ENCODE results near the gene FOXP1.

The FOXP1 gene

DNA sequence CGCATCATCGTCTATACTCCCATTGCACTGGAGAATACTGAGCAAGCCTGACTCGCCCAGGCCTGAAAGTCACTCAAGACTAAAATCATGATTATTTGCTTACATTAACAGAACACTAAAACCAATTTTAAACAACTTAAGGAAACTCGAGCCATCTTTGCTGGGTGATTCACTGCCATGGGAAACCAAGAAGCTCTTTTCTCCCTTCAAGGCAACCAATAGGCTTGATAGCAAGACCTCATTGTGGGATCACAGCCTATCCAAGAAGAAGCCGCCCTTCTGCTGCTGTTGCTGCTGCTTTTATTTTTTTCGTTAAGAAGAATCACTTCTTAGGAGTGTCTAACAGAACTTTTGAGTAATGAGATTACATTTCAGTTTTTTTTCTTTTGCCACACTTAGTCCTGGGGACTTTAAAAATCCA lies 479.4 kb downstream of the FOXP1 start:
- TF ChIP-seq, protein P1, sequence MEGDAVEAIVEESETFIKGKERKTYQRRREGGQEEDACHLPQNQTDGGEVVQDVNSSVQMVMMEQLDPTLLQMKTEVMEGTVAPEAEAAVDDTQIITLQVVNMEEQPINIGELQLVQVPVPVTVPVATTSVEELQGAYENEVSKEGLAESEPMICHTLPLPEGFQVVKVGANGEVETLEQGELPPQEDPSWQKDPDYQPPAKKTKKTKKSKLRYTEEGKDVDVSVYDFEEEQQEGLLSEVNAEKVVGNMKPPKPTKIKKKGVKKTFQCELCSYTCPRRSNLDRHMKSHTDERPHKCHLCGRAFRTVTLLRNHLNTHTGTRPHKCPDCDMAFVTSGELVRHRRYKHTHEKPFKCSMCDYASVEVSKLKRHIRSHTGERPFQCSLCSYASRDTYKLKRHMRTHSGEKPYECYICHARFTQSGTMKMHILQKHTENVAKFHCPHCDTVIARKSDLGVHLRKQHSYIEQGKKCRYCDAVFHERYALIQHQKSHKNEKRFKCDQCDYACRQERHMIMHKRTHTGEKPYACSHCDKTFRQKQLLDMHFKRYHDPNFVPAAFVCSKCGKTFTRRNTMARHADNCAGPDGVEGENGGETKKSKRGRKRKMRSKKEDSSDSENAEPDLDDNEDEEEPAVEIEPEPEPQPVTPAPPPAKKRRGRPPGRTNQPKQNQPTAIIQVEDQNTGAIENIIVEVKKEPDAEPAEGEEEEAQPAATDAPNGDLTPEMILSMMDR (IDR thresholded peaks at IDR 0.05; ENCODE audit: low read depth, low read length, missing control alignments), result no peak
- DNase-seq (ENCODE audit: low read depth), result no peak
- H3K4me3 ChIP-seq (ENCODE audit: low read depth, low read length), result no peak overlapping the region

DNA sequence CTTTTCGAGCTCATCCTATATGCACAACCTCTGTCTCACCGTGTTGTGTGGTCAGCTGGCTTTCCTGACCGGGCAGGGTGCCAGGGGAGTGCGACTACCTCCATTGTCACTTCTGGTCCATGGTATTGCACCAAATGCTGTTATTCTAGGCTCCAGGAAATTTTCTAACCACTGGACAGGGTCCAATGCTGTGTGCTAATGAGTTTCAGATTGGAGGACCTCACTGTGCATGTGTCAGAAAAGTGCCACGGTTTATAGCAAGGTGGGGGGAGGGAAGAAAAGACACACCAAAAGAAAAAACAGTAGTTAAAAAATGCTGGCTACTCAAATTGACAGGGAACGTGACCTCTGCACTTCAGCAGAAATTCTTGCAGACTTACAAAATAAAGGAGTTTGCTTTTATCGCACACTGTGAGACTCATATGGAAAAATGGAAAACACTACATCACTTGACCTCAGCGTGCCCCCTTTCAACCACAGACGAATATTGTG lies 480.1 kb downstream of the FOXP1 start:
- H3K4me3 ChIP-seq (ENCODE audit: low read depth, low read length), result no peak overlapping the region
- no peak for DNase-seq (ENCODE audit: low read depth)

DNA sequence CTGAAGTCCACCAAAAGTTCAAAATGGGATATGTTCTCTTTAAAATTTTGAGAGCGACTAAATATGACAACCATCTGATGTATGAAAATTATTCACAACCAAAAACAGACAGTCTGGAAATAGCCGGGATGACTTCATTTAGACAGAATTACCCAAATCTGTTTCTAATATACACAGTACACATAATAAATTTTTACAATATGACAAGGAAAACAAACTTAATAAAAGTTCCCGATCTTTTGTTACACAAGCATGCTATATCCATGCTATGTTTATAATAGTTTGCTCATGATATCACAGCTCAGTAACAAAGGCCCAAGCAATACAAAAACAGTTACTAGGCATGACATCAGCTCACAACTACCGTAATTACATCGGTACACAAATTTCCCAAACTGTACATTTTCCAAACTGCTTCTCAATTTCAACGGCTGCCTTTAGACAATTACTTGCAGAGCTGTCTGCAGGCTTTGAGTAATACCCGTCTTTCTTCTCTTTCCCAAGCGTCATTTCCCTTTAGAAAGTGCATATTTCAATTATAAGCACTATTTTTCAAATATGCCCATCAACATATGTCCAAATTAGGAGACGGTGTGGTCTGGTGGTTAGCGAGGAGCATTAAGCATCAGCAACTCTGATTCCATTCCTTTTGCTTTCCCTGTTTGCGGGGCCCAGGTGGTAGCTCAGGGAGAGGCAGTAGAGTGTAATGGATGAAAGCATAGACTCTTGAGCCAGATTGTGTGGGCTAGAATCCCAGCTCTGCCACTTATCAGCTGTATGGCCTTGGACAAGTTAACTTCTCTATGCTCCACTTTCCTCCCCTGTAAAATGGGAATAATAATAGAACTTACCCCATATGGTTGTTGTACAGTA lies 481.2 kb downstream of the FOXP1 start:
- DNase-seq (ENCODE audit: low read depth), result no peak
- H3K4me3 ChIP-seq (ENCODE audit: low read depth, low read length), result no peak overlapping the region
- TF ChIP-seq, protein P1 (IDR thresholded peaks at IDR 0.05; ENCODE audit: low read depth, low read length, missing control alignments), result no peak

More for the DNA sequence above, 480.1 kb downstream of the FOXP1 start:
- TF ChIP-seq, protein P1 (IDR thresholded peaks at IDR 0.05; ENCODE audit: low read depth, low read length, missing control alignments), result no peak

DNA sequence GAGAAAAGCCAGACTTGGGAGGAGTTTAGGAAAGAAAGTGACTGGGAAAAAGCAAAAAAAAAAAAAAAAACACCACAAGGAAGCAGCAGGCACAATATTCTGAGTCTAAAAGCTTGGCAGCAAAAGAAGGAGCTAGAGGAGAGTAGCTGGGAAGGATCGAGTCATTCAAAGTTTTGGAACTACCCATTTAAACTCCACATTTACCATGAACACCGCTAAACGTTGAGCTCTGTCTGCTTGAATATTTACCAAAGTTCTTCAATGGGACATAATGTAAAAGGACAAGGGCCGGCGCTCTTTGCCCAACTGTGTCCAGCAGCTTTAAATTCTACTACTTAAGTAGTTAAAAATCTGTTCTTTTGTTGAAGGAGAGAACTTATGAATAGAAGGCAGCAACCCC lies 481.9 kb downstream of the FOXP1 start:
- H3K4me3 ChIP-seq (ENCODE audit: low read depth, low read length), result no peak overlapping the region
- TF ChIP-seq, protein P1 (IDR thresholded peaks at IDR 0.05; ENCODE audit: low read depth, low read length, missing control alignments), result no peak
- no peak for DNase-seq (ENCODE audit: low read depth)

DNA sequence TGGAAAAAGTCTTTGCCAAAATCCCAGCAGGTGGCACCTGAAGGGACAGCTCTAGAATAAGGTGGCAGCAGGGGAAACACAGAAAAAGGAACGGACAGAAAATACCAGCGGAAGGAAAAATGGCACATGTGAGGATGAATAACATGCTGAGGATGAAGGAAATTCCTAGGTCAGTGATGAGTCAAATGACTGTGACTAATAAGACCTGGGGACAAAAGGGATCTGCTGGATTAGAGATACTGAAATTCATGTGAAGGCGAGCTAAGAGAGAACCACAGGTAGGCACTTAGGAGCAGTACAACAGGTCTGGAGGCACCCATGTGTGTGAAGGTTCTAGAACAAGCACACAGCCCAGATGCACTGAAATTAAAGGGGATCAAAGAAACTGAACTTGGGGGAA lies 482.5 kb downstream of the FOXP1 start:
- H3K4me3 ChIP-seq (ENCODE audit: low read depth, low read length), result no peak overlapping the region
- no peak for DNase-seq (ENCODE audit: low read depth)
- TF ChIP-seq, protein P1 (IDR thresholded peaks at IDR 0.05; ENCODE audit: low read depth, low read length, missing control alignments), result no peak

DNA sequence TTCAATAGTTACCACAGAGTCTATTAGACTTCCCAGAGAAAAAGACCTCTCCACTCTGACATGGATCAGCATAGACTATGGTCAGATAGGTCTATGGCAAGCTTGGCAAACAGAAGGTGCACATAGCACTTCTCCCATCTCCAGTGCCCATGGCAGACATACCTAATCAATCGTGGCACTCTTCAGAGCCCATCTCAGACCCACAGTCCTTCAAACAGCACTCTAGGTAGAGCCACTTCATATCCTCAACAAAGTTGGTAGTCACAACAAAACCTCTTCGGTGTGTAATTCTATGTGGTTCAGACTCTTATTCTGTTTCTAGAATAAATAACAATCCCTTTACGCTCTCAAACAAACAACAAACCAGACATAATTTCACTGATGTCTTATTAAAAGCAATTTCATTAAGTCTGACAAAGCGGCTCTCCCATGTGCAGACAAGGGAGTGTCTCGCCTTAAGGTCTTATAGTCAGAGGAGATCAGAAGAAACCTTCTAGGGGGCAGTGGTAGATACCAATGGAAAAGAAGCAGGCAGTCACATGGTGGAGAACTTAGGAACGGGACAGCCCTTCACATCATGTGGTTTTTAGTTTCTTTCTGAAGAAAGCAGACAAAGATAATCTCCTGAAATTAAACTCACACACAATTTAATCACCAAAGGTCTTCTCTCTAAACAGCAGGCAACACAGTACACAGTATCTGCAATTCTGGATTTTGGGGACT lies 483.4 kb downstream of the FOXP1 start:
- TF ChIP-seq, protein P1 (IDR thresholded peaks at IDR 0.05; ENCODE audit: low read depth, low read length, missing control alignments), result no peak
- H3K4me3 ChIP-seq (ENCODE audit: low read depth, low read length), result no peak overlapping the region
- DNase-seq (ENCODE audit: low read depth), result no peak

Measured in GM12864 (cell line).